Loucy (cell line): Measurements from ENCODE around the gene SLC26A8.

Experiments
- H2AFZ ChIP-seq: fragments of 200-600 bp; sonication (generic); 2 replicates; pipeline ENCODE4 v1.6.0; 2016; ENCODE audit warnings: antibody characterized with exemption, mild to moderate bottlenecking, low read length, moderate library complexity
- H3F3A ChIP-seq: fragments of 200-600 bp; 2 replicates; pipeline ENCODE4 v1.6.0; 2016; ENCODE audit warnings: antibody characterized with exemption, low read depth, mild to moderate bottlenecking
- H3K27me3 ChIP-seq: fragments of 200-600 bp; sonication (generic); 2 replicates; pipeline ENCODE4 v1.6.1; 2014; ENCODE audit warnings: low read length, mild to moderate bottlenecking; ENCODE audit not compliant: insufficient read depth, poor library complexity, severe bottlenecking
- H3K36me3 ChIP-seq: fragments of 200-600 bp; sonication (generic); 2 replicates; pipeline ENCODE4 v1.6.1; 2016; ENCODE audit warnings: low read length; ENCODE audit not compliant: insufficient read depth
- H3K4me1 ChIP-seq: fragments of 200-600 bp; sonication (generic); 2 replicates; pipeline ENCODE4 v1.5.1; 2014; ENCODE audit warnings: low read length, mild to moderate bottlenecking; ENCODE audit not compliant: insufficient read depth, poor library complexity, severe bottlenecking
- H3K4me2 ChIP-seq: fragments of 200-600 bp; sonication (generic); 2 replicates; pipeline ENCODE4 v1.6.0; 2014; ENCODE audit warnings: antibody characterized with exemption, low read length, low read depth, mild to moderate bottlenecking; ENCODE audit not compliant: poor library complexity, severe bottlenecking
- H3K4me3 ChIP-seq: fragments of 200-600 bp; sonication (generic); 2 replicates; pipeline ENCODE4 v1.5.1; 2014; ENCODE audit warnings: low read length, mild to moderate bottlenecking, mixed read lengths; ENCODE audit not compliant: poor library complexity, severe bottlenecking
- H3K79me2 ChIP-seq: fragments of 200-600 bp; sonication (generic); 2 replicates; pipeline ENCODE4 v1.6.1; 2014; ENCODE audit warnings: low read length; ENCODE audit not compliant: insufficient read depth
- H3K9ac ChIP-seq: fragments of 200-600 bp; sonication (generic); 2 replicates; pipeline ENCODE4 v1.6.0; 2014; ENCODE audit warnings: mild to moderate bottlenecking, low read depth, low read length, moderate library complexity; ENCODE audit not compliant: poor library complexity, severe bottlenecking
- H3K9me2 ChIP-seq: fragments of 200-600 bp; sonication (generic); replicated peaks from 2 replicates; pipeline ENCODE4 v1.6.1; 2016; ENCODE audit warnings: low read depth, low read length, mixed read lengths
- H3K9me3 ChIP-seq: fragments of 200-600 bp; sonication (generic); 2 replicates; pipeline ENCODE4 v1.6.1; 2014; ENCODE audit warnings: mild to moderate bottlenecking, antibody characterized with exemption, low read length, low read depth; ENCODE audit not compliant: insufficient read depth
- H4K20me1 ChIP-seq: fragments of 200-600 bp; sonication (generic); 2 replicates; pipeline ENCODE4 v1.6.0; 2014; ENCODE audit warnings: antibody characterized with exemption, low read length, mild to moderate bottlenecking; ENCODE audit not compliant: insufficient read depth, poor library complexity, severe bottlenecking
- CTCF ChIP-seq: fragments of 200-600 bp; sonication (generic); conservative IDR thresholded peaks from 2 replicates; pipeline ENCODE4 v1.5.1; 2014; ENCODE audit warnings: mild to moderate bottlenecking, antibody characterized with exemption, low read length
- EZH2phosphoT487 ChIP-seq: fragments of 200-600 bp; IDR thresholded peaks from 2 replicates; pipeline ENCODE4 v1.6.1; 2018; ENCODE audit warnings: antibody characterized with exemption, mild to moderate bottlenecking, moderate library complexity, borderline replicate concordance

SLC26A8 gene

GRCh38 chr6:36038120-36038876 is 13.9 kb upstream of the SLC26A8 start:
- Histone ChIP-seq H2AFZ (no peak overlapping the region), H3K4me1 (peaks cover 67% of the 10 kb centered on the region), H3K79me2 (peaks cover 100% of the 10 kb centered on the region), H4K20me1 (peaks cover 97% of the 10 kb centered on the region), H3K9me2 (no peaks in the 10 kb centered on the region), H3K4me3 (peak overlapping the region; percentile 42), H3K9me3 (no peaks in the 10 kb centered on the region), H3F3A (no peaks in the 10 kb centered on the region), H3K36me3 (peaks cover 22% of the 10 kb centered on the region; the same call in 1 of the 2 replicates), H3K4me2 (peak overlapping the region; percentile 67), H3K27me3 (no peaks in the 10 kb centered on the region), H3K9ac (peak overlapping the region; percentile 34)
- TF ChIP-seq EZH2phosphoT487 (no peak), CTCF (no peak)

- Histone ChIP-seq H3K9me3 (no peaks in the 10 kb centered on the region), H4K20me1 (peaks cover 97% of the 10 kb centered on the region), H3K4me1 (peaks cover 67% of the 10 kb centered on the region), H3F3A (no peaks in the 10 kb centered on the region), H3K36me3 (peaks cover 15% of the 10 kb centered on the region; the same call in 1 of the 2 replicates), H3K27me3 (no peaks in the 10 kb centered on the region), H3K79me2 (peaks cover 100% of the 10 kb centered on the region), H3K9ac (no peak overlapping the region), H3K4me2 (peak overlapping the region; percentile 85), H2AFZ (no peak overlapping the region), H3K9me2 (no peaks in the 10 kb centered on the region), H3K4me3 (peak overlapping the region; percentile 85)
- TF ChIP-seq CTCF (no peak), EZH2phosphoT487 (no peak)
These were observed 10.8 kb upstream of the SLC26A8 start for GRCh38 chr6:36035225-36035624.

DNA sequence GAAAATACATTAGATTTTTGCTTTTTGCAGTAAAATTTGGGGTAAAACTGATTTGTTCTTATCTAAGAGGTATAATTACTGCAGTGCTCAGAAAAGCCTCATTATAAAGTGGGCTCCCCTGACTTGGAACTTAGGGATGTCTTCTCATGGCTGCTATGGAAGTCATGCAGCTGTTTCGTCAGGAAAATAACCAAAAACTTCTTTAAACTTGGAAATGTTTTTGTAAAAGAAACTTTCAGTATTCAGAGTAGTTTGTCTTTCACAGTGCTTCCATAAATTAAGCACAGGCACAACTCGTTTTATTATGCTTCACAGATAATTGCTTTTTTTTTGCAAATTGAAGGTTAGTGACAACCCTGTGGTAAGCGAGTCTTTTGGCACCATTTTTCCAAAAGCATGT is 10.0 kb upstream of the SLC26A8 start:
- peaks cover 100% of the 10 kb centered on the region for H3K79me2 ChIP-seq

More for the DNA sequence above, 10.0 kb upstream of the SLC26A8 start:
- TF ChIP-seq CTCF (no peak), EZH2phosphoT487 (no peak)
- peak overlapping the region; percentile 85 for H3K4me2 ChIP-seq
- peaks cover 66% of the 10 kb centered on the region for H3K4me1 ChIP-seq
- H3K9me3 ChIP-seq = no peaks in the 10 kb centered on the region
- no peaks in the 10 kb centered on the region for H3F3A ChIP-seq
- H3K4me3 ChIP-seq = peak overlapping the region; percentile 85
- peaks cover 98% of the 10 kb centered on the region for H4K20me1 ChIP-seq
- peaks cover 15% of the 10 kb centered on the region; the same call in 1 of the 2 replicates for H3K36me3 ChIP-seq
- H2AFZ ChIP-seq = no peak overlapping the region
- no peaks in the 10 kb centered on the region for H3K27me3 ChIP-seq
- no peaks in the 10 kb centered on the region for H3K9me2 ChIP-seq
- peak overlapping the region; percentile 100 for H3K9ac ChIP-seq
